HCT116 (cell line): ENCODE data around the gene ASPRV1. TPM values are rescaled to one million over a fixed set of nuclear protein-coding genes. Genes with fewer than 3 reads are reported as not detected.

ENCODE experiments used
- ATAC-seq: fragments of 200-7000 bp; cut with Tn5 transposase; 2 replicates; pipeline ENCODE4 v1.9.1; 2020; ENCODE audit warnings: mild to moderate bottlenecking, moderate library complexity
- BruUV-seq: library from RNA; stranded (reverse); fragments of 400-500 nt; replicated peaks from 2 replicates; lab custom pipeline; 2021; lab: Mats Ljungman, UMichigan
- CTCF ChIA-PET: fragments of 300-600 bp; sonication (Branson Sonifier 250); formaldehyde crosslinking; loops from one replicate; lab custom pipeline; 2021; ENCODE audit warnings: antibody characterized with exemption; lab: Charles Lee
- POLR2A ChIA-PET: fragments of 300-600, 350-600 bp; sonication (Branson Sonifier 250); formaldehyde crosslinking; loops from one replicate; lab custom pipeline; 2021; ENCODE audit warnings: antibody characterized with exemption; lab: Charles Lee
- RAD21 ChIA-PET, 2 experiments: fragments of 300-600 bp; sonication (Branson Sonifier 250); formaldehyde crosslinking; loops; one replicate each; lab custom pipeline; 2023; ENCODE audit warnings: low total read pairs in 2 of 2; ENCODE audit not compliant: uncharacterized antibody in 2 of 2, unreplicated experiment in 2 of 2, low non-redundant PET in 1 of 2; lab: Charles Lee
- DNase-seq: peaks from one replicate; pipeline ENCODE4 v3.0.0-alpha.2; 2010; ENCODE audit warnings: low read depth, low spot score
- H2AFZ ChIP-seq: fragments of 200-600 bp; shearing (Covaris generic), sonication (generic); 2 replicates; pipeline ENCODE4 v1.6.1; 2017; ENCODE audit warnings: low read depth, mixed run types, mixed read lengths, antibody characterized with exemption, low read length; ENCODE audit not compliant: poor library complexity, severe bottlenecking
- H3K27ac ChIP-seq: 2 replicates; pipeline ENCODE4 v1.5.1; 2012; ENCODE audit warnings: low read depth, low read length
- H3K27me3 ChIP-seq: fragments of 200-600 bp; sonication (generic); 2 replicates; pipeline ENCODE4 v1.6.1; 2016; ENCODE audit warnings: mixed run types, low read length, mixed read lengths; ENCODE audit not compliant: insufficient read depth
- H3K36me3 ChIP-seq, 2 experiments: fragments of 200-500 bp in 1 of 2; fragments of 200-600 bp in 1 of 2; sonication (Bioruptor generic) in 1 of 2; sonication (generic) in 1 of 2; 2 replicates each; pipeline versions ENCODE4 v1.5.1 to v1.6.1; 2014 to 2016; ENCODE audit warnings: low read length in 2 of 2, inconsistent platforms in 1 of 2, mixed read lengths in 1 of 2, mixed run types in 1 of 2; ENCODE audit not compliant: insufficient read depth in 2 of 2, control insufficient read depth in 1 of 2
- H3K4me1 ChIP-seq, 2 experiments: fragments of 200-600 bp in 1 of 2; sonication (generic) in 1 of 2; 2 replicates each; pipeline versions ENCODE4 v1.5.1 to v1.6.1; 2012 to 2017; ENCODE audit warnings: low read length in 2 of 2, inconsistent platforms in 1 of 2, mild to moderate bottlenecking in 1 of 2, mixed read lengths in 1 of 2, mixed run types in 1 of 2, moderate library complexity in 1 of 2; ENCODE audit not compliant: insufficient read depth in 2 of 2, control insufficient read depth in 1 of 2
- H3K4me2 ChIP-seq: fragments of 200-600 bp; sonication (generic); 2 replicates; pipeline ENCODE4 v1.6.1; 2017; ENCODE audit warnings: mixed run types, low read length, mixed read lengths
- H3K4me3 ChIP-seq, 2 experiments: fragments of 200-600 bp in 1 of 2; sonication (generic) in 1 of 2; replicated peaks in 1 of 2; 2 replicates each; pipeline ENCODE4 v1.5.1; 2011 to 2016; ENCODE audit warnings: low read length in 2 of 2, control low read depth in 1 of 2, low read depth in 1 of 2, mild to moderate bottlenecking in 1 of 2, mixed read lengths in 1 of 2, mixed run types in 1 of 2
- H3K79me2 ChIP-seq: fragments of 200-600 bp; sonication (generic); 2 replicates; pipeline ENCODE4 v1.6.1; 2017; ENCODE audit warnings: mild to moderate bottlenecking, mixed run types, low read length, moderate library complexity, mixed read lengths; ENCODE audit not compliant: insufficient read depth
- H3K9ac ChIP-seq: fragments of 200-600 bp; sonication (generic); 2 replicates; pipeline ENCODE4 v1.6.1; 2016; ENCODE audit warnings: low read length, mixed read lengths
- H3K9me2 ChIP-seq: fragments of 200-600 bp; sonication (generic), shearing (Covaris generic); 2 replicates; pipeline ENCODE4 v1.6.1; 2017; ENCODE audit warnings: mixed run types, mild to moderate bottlenecking, moderate library complexity; ENCODE audit not compliant: insufficient read depth
- H3K9me3 ChIP-seq, 2 experiments: fragments of 200-500 bp in 1 of 2; fragments of 200-600 bp in 1 of 2; sonication (Bioruptor generic) in 1 of 2; sonication (generic) in 1 of 2; 2 replicates each; pipeline ENCODE4 v1.6.1; 2014 to 2017; ENCODE audit warnings: low read length in 2 of 2, mixed read lengths in 2 of 2, inconsistent platforms in 1 of 2, low read depth in 1 of 2, mild to moderate bottlenecking in 1 of 2, mixed run types in 1 of 2, moderate library complexity in 1 of 2; ENCODE audit not compliant: control insufficient read depth in 1 of 2, insufficient read depth in 1 of 2
- H4K20me1 ChIP-seq: fragments of 200-600 bp; sonication (generic), shearing (Covaris generic); 2 replicates; pipeline ENCODE4 v1.6.1; 2017; ENCODE audit warnings: mixed run types, mild to moderate bottlenecking, moderate library complexity; ENCODE audit not compliant: insufficient read depth
- EGR1 ChIP-seq: IDR thresholded peaks from 2 replicates; pipeline ENCODE4 v1.6.1; 2012; ENCODE audit warnings: low read depth
- ELF1 ChIP-seq: IDR thresholded peaks from 2 replicates; pipeline ENCODE4 v1.6.1; 2012; ENCODE audit warnings: low read depth, borderline replicate concordance
- FOSL1 ChIP-seq: IDR thresholded peaks from 2 replicates; pipeline ENCODE4 v1.6.1; 2012; ENCODE audit warnings: low read depth
- POLR2AphosphoS5 ChIP-seq: IDR thresholded peaks from 2 replicates; pipeline ENCODE4 v1.6.1; 2011; ENCODE audit warnings: mild to moderate bottlenecking, low read depth, low read length, moderate library complexity
- RAD21 ChIP-seq: IDR thresholded peaks from 2 replicates; pipeline ENCODE4 v1.6.1; 2012; ENCODE audit warnings: low read depth, mild to moderate bottlenecking
- ZNF274 ChIP-seq: fragments of 200-500 bp; sonication (Bioruptor generic); IDR thresholded peaks from 2 replicates; pipeline ENCODE4 v1.6.1; 2014; ENCODE audit warnings: mild to moderate bottlenecking, low read depth, low read length, inconsistent platforms
- intact Hi-C: fragments of 100-400 bp; cut with micrococcal nuclease; formaldehyde crosslinking; loops from 2 replicates; pipeline ENCODE4 v1.10.0; 2022
- total RNA-seq: library from RNA; stranded (reverse); gene quantifications from one replicate; pipeline ENCODE4 v1.2.1, GENCODE V29; 2021; ENCODE audit not compliant: unreplicated experiment
- TF ChIP-seq, protein P1 (sequence below): IDR thresholded peaks from 2 replicates; pipeline ENCODE4 v1.6.1; 2012; ENCODE audit warnings: low read depth
- TF ChIP-seq, protein P2 (sequence below): IDR thresholded peaks from 2 replicates; pipeline ENCODE4 v1.6.1; 2012
- TF ChIP-seq, protein P3 (sequence below): IDR thresholded peaks from 2 replicates; pipeline ENCODE4 v1.6.1; 2011; ENCODE audit warnings: mild to moderate bottlenecking, low read length, moderate library complexity; ENCODE audit not compliant: insufficient replicate concordance; ENCODE audit errors: extremely low read depth

The ASPRV1 gene
- total RNA-seq, 1 experiment from 2014 or later: 1.1 TPM

DNA sequence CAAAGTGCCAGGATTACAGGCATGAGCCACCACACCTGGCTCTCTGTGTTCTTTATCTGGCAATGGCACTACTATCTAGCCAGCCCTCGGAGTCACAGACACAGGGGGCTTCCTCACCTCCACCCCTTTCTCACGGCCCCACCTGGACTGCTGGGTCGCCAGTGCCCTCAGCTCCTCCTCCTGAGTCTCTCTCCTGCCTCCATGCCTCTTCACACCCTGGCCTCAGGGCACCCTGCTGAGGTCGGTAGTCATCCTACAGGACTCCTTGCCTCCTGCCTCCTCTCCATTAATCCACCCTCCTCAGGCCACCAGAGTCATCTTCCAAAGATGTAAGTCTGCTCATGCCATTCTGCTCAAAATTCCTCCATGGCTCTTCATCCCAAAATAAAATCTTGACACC is 8.6 kb upstream of the ASPRV1 start (continued):
- TF ChIP-seq, protein P1, sequence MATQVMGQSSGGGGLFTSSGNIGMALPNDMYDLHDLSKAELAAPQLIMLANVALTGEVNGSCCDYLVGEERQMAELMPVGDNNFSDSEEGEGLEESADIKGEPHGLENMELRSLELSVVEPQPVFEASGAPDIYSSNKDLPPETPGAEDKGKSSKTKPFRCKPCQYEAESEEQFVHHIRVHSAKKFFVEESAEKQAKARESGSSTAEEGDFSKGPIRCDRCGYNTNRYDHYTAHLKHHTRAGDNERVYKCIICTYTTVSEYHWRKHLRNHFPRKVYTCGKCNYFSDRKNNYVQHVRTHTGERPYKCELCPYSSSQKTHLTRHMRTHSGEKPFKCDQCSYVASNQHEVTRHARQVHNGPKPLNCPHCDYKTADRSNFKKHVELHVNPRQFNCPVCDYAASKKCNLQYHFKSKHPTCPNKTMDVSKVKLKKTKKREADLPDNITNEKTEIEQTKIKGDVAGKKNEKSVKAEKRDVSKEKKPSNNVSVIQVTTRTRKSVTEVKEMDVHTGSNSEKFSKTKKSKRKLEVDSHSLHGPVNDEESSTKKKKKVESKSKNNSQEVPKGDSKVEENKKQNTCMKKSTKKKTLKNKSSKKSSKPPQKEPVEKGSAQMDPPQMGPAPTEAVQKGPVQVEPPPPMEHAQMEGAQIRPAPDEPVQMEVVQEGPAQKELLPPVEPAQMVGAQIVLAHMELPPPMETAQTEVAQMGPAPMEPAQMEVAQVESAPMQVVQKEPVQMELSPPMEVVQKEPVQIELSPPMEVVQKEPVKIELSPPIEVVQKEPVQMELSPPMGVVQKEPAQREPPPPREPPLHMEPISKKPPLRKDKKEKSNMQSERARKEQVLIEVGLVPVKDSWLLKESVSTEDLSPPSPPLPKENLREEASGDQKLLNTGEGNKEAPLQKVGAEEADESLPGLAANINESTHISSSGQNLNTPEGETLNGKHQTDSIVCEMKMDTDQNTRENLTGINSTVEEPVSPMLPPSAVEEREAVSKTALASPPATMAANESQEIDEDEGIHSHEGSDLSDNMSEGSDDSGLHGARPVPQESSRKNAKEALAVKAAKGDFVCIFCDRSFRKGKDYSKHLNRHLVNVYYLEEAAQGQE: no peak
- TF ChIP-seq ELF1: no peak
- no peak for TF ChIP-seq RAD21

DNA sequence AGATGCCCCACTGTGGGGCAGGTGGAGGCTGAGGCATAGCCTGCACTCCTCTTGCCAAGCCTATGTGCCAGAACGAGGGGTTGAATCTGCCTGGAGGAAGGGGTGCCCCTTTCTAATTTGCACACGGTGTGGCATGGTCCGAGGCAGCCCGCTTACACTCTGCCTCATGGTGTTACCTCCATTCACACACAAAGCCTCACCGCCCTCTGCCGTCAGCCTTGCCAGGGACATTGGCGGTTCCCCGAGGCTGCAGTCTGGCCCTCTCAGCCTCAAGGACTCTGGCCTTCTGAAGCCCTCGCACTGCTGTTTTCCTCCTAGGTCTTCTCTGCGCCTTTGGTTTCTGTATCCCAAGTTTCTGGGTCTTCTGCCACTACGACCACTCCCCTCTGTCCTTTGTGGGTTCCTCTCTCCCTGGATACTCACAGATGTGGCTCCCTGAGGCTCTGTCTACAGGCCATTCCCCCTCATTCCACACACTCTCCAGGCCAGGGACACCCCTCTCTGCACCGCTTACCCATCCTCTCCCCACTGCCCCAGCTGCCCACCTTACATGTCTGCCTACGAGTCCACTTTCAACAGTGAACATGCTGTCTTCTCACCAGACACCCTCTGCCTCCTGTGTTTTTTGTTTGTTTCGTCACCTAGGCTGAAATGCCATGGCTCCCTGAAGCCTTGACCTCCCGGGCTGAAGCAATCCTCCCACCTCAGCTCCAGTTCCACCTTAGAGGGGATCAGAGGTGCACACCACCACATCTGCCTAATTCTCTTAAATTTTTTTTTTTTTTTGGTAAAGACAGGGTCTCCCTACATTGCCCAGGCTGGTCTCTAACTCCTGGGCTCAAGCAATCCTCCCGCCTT is 7.9 kb upstream of the ASPRV1 start:
- BruUV-seq: no TSS peak
- no peaks in the 10 kb centered on the region for H3K36me3 ChIP-seq
- no peaks in the 10 kb centered on the region for H3K79me2 ChIP-seq
- no peak overlapping the region for H3K4me3 ChIP-seq
- H3K4me2 ChIP-seq: no peak overlapping the region
- no peaks in the 10 kb centered on the region for H3K9me3 ChIP-seq
- intact Hi-C loops: no loop called here
- no peak for ATAC-seq
- H4K20me1 ChIP-seq: no peaks in the 10 kb centered on the region
- no peaks in the 10 kb centered on the region for H3K9me2 ChIP-seq
- H3K27me3 ChIP-seq: no peaks in the 10 kb centered on the region
- ChIA-PET CTCF (no interaction called here), POLR2A (no interaction called here)
- TF ChIP-seq FOSL1 (no peak), ZNF274 (no peak), EGR1 (no peak), POLR2AphosphoS5 (no peak)
- TF ChIP-seq, protein P2, sequence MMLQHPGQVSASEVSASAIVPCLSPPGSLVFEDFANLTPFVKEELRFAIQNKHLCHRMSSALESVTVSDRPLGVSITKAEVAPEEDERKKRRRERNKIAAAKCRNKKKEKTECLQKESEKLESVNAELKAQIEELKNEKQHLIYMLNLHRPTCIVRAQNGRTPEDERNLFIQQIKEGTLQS: no peak
- TF ChIP-seq, protein P3, sequence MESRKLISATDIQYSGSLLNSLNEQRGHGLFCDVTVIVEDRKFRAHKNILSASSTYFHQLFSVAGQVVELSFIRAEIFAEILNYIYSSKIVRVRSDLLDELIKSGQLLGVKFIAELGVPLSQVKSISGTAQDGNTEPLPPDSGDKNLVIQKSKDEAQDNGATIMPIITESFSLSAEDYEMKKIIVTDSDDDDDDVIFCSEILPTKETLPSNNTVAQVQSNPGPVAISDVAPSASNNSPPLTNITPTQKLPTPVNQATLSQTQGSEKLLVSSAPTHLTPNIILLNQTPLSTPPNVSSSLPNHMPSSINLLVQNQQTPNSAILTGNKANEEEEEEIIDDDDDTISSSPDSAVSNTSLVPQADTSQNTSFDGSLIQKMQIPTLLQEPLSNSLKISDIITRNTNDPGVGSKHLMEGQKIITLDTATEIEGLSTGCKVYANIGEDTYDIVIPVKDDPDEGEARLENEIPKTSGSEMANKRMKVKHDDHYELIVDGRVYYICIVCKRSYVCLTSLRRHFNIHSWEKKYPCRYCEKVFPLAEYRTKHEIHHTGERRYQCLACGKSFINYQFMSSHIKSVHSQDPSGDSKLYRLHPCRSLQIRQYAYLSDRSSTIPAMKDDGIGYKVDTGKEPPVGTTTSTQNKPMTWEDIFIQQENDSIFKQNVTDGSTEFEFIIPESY: no peak
- TF ChIP-seq, all 23 proteins: peak for 0
- no peaks in the 10 kb centered on the region for H3K4me1 ChIP-seq
- DNase-seq: no peak
- no peak overlapping the region for H3K27ac ChIP-seq
- RAD21 ChIA-PET: no interaction called here
- no peak overlapping the region for H3K9ac ChIP-seq
- H2AFZ ChIP-seq: no peak overlapping the region
